SJSA1 (cell line): ENCODE results near the gene ARHGAP32. TPM values are rescaled to one million over a fixed set of nuclear protein-coding genes. Genes with fewer than 3 reads are reported as not detected.
"Not testable (repeated sequence)": the region's sequence is repeated elsewhere in the genome, so short reads cannot be mapped to it uniquely, and the experiment has no call there.

Experiments
- DNase-seq, 2 experiments: peaks; one replicate each; pipeline ENCODE4 v3.0.0-alpha.2; 2015 to 2020; ENCODE audit warnings: low spot score in 2 of 2, low read depth in 1 of 2
- H3K27ac ChIP-seq: fragments of 250-450 bp; sonication (Bioruptor Pico); 2 replicates; pipeline ENCODE4 v1.5.1; 2020; ENCODE audit warnings: mild to moderate bottlenecking, moderate library complexity
- H3K27me3 ChIP-seq: fragments of 250-450 bp; sonication (Bioruptor Pico); replicated peaks from 2 replicates; pipeline ENCODE4 v1.5.1; 2020; ENCODE audit warnings: mild to moderate bottlenecking, moderate library complexity
- H3K36me3 ChIP-seq: fragments of 250-450 bp; sonication (Bioruptor Pico); 2 replicates; pipeline ENCODE4 v1.5.1; 2020; ENCODE audit warnings: mild to moderate bottlenecking
- H3K4me1 ChIP-seq: fragments of 250-450 bp; sonication (Bioruptor Pico); replicated peaks from 2 replicates; pipeline ENCODE4 v1.6.1; 2021; ENCODE audit warnings: mild to moderate bottlenecking
- H3K4me3 ChIP-seq: fragments of 250-450 bp; sonication (Bioruptor Pico); 2 replicates; pipeline ENCODE4 v1.5.1; 2020; ENCODE audit warnings: mild to moderate bottlenecking
- H3K9me3 ChIP-seq: fragments of 250-450 bp; sonication (Bioruptor Pico); replicated peaks from 2 replicates; pipeline ENCODE4 v1.5.1; 2020; ENCODE audit warnings: mild to moderate bottlenecking
- total RNA-seq: library from RNA; depleted of rRNA; stranded (reverse); fragments of >200 nt; shearing (Covaris generic); gene quantifications from 2 replicates; pipeline ENCODE4 v1.2.3, GENCODE V29; 2014

Gene ARHGAP32
- total RNA-seq, 1 experiment from 2014 or later = 3.3 TPM

DNA sequence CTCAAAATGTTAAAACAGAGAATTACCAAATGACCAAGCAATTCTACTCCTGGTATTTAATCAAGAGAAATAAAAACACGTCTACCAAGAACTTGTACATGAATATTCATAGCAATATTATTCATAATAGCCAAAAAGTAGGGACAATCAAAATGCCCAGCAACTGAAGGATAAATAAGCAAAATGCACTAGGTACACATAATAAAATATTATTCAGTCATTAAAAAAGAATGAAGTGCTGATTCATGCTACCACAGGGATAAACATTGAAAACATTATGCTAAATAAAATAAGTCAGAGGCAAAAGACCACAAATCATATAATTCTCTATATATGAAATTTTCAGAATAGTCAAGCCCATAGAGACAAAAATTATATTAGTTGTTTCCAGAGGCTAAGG is 24.8 kb downstream of the ARHGAP32 start:
- Histone ChIP-seq H3K27ac (no peak overlapping the region), H3K36me3 (no peaks in the 10 kb centered on the region), H3K4me1 (no peaks in the 10 kb centered on the region), H3K9me3 (no peaks in the 10 kb centered on the region), H3K27me3 (no peaks in the 10 kb centered on the region), H3K4me3 (no peak overlapping the region)
- DNase-seq = no peak

DNA sequence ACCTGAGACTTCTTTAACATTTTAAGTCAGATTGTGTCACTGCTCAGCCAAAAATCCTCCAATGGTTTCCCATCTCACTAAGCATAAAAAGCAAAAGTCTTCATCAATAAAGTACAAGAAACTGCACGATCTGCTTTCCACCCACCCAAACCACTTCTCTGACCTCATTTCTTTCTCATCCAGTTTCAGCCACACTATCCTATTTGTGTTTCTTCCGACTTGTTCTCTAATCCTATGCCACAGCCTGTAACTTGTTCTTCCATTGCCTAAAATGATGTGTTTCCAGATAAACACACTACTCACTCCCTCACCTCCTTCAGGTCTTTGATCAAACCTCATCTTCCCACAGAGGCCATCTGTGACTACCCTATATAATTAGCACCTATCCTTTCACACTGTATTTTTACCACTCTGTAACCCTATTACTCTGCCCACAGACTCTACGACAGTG is 28.4 kb downstream of the ARHGAP32 start:
- no peaks in the 10 kb centered on the region for H3K36me3 ChIP-seq
- H3K27me3 ChIP-seq = no peaks in the 10 kb centered on the region
- H3K4me1 ChIP-seq = no peaks in the 10 kb centered on the region
- no peak for DNase-seq
- no peak overlapping the region for H3K27ac ChIP-seq
- H3K9me3 ChIP-seq = no peaks in the 10 kb centered on the region
- no peak overlapping the region for H3K4me3 ChIP-seq

DNA sequence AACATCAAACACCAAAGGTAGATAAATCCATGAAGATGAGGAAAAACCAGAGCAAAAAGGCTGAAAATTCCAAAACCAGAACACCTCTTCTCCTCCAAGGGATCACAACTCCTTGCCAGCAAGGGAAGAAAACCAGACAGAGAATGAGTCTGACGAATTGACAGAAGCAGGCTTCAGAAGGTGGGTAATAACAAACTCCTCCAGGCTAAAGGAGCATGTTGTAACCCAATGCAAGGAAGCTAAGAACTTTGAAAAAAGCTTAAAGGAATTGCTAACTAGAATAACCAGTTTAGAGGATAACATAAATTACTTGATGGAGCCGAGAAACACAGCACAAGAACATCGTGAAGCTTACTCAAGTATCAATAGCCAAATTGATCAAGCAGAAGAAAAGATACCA is 35.0 kb downstream of the ARHGAP32 start:
- H3K27ac ChIP-seq, H3K9me3 ChIP-seq, H3K36me3 ChIP-seq, H3K4me1 ChIP-seq, H3K4me3 ChIP-seq, DNase-seq, H3K27me3 ChIP-seq: not testable (repeated sequence)

DNA sequence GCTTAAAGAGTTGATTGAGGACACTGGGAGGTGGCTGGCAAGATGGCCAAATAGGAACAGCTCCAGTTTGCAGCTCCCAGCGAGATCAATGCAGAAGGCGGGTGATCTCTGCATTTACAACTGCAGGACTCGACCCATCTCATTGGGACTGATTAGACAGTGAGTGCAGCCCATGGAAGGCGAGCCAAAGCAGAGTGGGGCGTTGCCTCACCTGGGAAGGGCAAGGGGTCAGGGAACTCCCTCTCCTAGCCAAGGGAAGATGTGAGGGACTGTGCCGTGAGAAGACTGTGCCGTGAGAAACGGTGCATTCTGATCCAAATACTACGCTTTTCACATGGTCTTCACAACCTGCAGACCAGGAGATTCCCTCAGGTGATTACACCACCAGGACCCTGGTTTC is 36.4 kb downstream of the ARHGAP32 start:
- no peaks in the 10 kb centered on the region for H3K9me3 ChIP-seq
- no peaks in the 10 kb centered on the region for H3K36me3 ChIP-seq
- no peak overlapping the region for H3K27ac ChIP-seq
- no peaks in the 10 kb centered on the region for H3K4me1 ChIP-seq
- DNase-seq = no peak
- no peak overlapping the region for H3K4me3 ChIP-seq
- H3K27me3 ChIP-seq = no peaks in the 10 kb centered on the region

DNA sequence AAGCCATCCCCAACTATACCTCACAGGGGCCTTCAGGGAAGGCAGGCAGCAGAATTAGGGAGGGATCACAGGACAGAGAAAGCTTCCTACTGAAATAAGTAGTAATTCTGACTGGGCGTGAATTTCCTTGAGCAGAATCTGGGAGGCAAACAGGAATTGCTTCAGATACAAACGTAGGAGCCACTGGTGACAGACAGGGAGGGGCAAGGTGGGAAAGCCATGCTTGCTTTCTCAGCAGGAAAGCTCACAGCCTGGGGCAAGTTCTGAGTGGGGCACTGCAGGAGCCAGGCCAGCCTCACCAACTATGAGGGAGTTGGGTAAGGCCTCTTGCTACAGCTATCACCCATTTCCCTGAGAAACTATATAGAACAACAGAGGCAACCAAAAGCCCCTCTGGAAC is 43.6 kb downstream of the ARHGAP32 start:
- DNase-seq = no peak
- no peaks in the 10 kb centered on the region for H3K27me3 ChIP-seq
- H3K9me3 ChIP-seq = no peaks in the 10 kb centered on the region
- H3K27ac ChIP-seq = no peak overlapping the region
- H3K36me3 ChIP-seq = no peaks in the 10 kb centered on the region
- no peak overlapping the region for H3K4me3 ChIP-seq
- H3K4me1 ChIP-seq = peaks cover 13% of the 10 kb centered on the region

DNA sequence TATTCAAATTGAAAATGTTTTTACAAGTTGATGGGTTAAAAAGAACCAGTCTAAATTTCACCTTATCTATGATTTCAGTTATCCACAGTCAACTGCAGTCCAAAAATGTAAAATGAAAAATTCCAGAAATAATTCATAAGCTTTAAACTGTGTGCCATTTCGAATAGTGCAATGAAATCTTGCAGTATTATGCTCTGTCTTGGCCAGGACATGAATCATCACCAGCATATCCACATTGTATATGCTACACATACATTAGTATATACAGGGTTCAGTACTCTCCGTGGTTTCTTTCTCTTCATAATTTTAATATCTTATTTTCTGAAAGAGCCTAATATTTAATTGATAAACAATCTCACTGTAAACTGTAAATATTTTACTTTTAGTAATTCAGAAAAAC is 45.9 kb downstream of the ARHGAP32 start:
- Histone ChIP-seq H3K4me1 (peaks cover 14% of the 10 kb centered on the region), H3K4me3 (no peak overlapping the region), H3K9me3 (no peaks in the 10 kb centered on the region), H3K36me3 (no peaks in the 10 kb centered on the region), H3K27ac (no peak overlapping the region), H3K27me3 (no peaks in the 10 kb centered on the region)
- no peak for DNase-seq

DNA sequence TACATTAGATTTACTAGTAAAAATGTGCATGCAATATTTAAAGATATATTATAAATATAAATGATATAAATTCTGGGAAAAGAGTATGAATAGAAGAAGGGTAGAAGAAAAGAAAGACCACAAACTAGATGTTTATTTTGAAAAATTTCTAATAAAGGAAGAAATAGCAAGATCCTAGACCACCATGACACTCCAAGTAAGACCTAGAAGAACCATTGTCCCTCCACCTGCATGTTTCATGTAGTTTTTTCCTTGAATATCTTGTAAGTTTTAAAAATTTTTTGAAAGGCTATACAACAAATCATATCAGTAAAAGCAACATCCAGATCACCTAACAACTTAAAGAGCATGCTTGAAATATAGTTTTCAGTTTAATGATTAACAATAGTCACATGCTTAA is 46.8 kb downstream of the ARHGAP32 start:
- peaks cover 14% of the 10 kb centered on the region for H3K4me1 ChIP-seq
- H3K36me3 ChIP-seq = no peaks in the 10 kb centered on the region
- DNase-seq = no peak
- H3K27ac ChIP-seq = no peak overlapping the region
- no peaks in the 10 kb centered on the region for H3K9me3 ChIP-seq
- H3K4me3 ChIP-seq = no peak overlapping the region
- H3K27me3 ChIP-seq = no peaks in the 10 kb centered on the region

DNA sequence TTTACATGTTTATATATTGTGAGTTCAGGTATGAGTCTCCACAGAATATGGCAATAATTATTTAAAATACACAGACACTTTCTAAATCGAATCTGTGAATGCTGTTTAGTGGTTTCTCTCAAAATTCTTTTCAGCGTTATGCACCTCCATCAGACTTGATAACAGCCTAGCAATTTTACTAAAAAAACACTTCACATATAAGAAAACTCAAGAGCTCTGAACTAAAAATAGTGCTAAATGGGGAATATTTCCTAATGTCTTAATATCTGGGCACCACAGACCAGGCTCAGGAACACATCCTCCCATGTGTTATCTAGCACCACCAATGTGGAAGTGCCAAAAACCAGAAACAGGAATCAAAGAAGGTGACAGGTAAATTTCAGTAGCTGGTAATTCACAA is 47.9 kb downstream of the ARHGAP32 start:
- H3K36me3 ChIP-seq = no peaks in the 10 kb centered on the region
- DNase-seq = peak in 1 of 2 experiments; percentile 6
- no peak overlapping the region for H3K4me3 ChIP-seq
- H3K4me1 ChIP-seq = peaks cover 14% of the 10 kb centered on the region
- H3K27me3 ChIP-seq = no peaks in the 10 kb centered on the region
- no peaks in the 10 kb centered on the region for H3K9me3 ChIP-seq
- H3K27ac ChIP-seq = peak overlapping the region; percentile 94

DNA sequence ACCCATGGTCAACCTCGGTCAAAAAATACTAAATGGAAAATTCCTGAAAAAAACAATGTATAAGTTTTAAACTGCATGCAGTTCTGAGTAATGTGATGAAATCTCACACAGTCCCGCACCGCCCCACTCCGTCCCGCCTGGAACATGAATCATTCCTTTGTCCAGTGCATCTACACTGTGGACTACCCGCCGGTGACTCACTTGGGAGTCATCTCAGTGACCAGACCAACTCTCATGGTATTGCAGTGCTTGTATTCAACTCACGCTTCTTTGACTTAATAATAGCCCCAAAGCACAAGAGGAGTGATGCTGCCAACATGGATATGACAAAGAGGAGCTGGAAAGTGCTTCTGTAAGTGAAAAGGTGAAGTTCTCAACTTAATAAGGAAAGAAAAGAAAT is 48.8 kb downstream of the ARHGAP32 start:
- Histone ChIP-seq H3K4me3 (no peak overlapping the region), H3K4me1 (peaks cover 14% of the 10 kb centered on the region), H3K36me3 (no peaks in the 10 kb centered on the region), H3K9me3 (no peaks in the 10 kb centered on the region), H3K27me3 (no peaks in the 10 kb centered on the region), H3K27ac (peak overlapping the region; percentile 94)
- DNase-seq = peak; percentile 82 to 93

DNA sequence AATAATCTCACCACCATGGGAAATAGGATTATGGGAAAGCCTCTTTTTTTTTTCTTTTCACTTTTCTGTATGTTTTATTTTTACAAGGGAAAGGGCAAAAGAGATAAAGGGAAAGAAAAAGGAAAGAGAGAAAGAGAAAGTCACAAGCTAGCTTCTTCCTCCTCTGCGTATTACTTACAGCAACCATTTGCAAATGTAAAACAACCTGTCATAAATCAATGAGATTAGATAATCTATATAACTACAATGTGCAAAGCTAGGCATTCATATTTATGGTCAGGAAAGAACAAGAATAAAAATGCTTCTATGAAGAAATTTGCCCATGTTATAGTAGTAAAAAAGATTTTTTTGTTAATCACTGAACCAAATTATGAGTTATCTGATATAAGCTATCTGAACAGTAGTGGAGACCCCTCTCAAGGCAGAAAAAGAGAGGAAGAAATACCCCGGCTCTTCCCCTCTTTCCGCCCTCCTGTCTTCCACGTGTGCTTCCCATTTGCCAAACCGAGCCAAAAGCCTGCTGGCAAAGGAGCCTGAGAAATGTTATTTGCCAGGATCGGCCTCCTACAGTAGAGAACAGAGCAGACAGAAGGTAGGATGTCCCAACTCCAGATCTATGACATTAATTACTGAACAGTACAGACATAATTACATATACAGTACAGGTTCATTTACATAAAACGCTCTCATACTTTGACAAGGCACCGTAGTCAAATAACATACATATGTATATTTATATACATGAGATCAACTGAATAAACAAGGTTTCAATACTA is 50.2 kb downstream of the ARHGAP32 start:
- Histone ChIP-seq H3K27me3 (no peaks in the 10 kb centered on the region), H3K4me1 (peaks cover 14% of the 10 kb centered on the region), H3K27ac (peak overlapping the region; percentile 94; the same call in 1 of the 2 replicates), H3K9me3 (no peaks in the 10 kb centered on the region), H3K4me3 (no peak overlapping the region), H3K36me3 (no peaks in the 10 kb centered on the region)
- no peak for DNase-seq

DNA sequence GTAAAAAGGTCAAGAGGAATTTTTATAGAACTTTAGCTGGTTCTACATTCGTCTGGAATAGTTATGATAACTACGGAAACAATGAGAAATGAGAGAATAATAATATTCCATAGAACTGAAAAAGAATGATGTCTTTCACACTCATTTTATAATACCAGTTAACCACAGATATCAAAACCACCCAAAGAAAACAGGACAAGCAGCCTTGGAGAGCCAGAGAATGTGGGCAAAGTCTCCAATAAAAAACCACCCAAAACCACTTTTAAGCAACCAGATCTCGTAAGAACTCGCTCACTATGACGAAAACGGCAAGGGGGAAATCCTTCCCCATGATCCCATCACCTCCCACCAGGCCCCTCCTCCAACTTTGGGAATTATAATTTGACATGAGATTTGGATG is 60.8 kb downstream of the ARHGAP32 start:
- Histone ChIP-seq H3K4me1 (no peaks in the 10 kb centered on the region), H3K4me3 (no peak overlapping the region), H3K36me3 (no peaks in the 10 kb centered on the region), H3K9me3 (no peaks in the 10 kb centered on the region), H3K27ac (no peak overlapping the region), H3K27me3 (no peaks in the 10 kb centered on the region)
- no peak for DNase-seq

DNA sequence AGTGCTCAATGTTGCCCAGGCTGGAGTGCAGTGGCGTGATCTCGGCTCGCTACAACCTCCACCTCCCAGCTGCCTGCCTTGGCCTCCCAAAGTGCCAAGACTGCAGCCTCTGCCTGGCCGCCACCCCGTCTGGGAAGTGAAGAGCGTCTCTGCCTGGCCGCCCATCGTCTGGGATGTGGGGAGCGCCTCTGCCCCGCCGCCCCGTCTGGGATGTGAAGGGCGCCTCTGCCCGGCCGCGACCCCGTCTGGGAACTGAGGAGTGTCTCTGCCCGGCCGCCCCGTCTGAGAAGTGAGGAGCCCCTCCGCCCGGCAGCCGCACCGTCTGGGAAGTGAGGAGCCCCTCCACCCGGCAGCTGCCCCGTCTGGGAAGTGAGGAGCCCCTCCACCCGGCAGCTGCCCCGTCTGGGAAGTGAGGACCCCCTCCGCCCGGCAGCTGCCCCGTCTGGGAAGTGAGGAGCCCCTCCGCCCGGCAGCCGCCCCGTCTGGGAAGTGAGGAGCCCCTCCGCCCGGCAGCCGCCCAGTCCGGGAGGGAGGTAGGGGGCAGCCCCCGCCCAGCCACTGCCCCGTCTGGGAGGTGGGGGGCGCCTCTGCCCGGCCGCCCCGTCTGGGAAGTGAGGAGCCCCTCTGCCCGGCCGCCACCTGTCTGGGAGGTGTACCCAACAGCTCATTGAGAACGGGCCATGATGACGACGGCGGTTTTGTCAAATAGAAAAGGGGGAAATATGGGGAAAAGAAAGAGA is 63.1 kb downstream of the ARHGAP32 start:
- not testable (repeated sequence) for H3K4me1 ChIP-seq, H3K9me3 ChIP-seq, DNase-seq, H3K27me3 ChIP-seq, H3K4me3 ChIP-seq, H3K27ac ChIP-seq, H3K36me3 ChIP-seq

DNA sequence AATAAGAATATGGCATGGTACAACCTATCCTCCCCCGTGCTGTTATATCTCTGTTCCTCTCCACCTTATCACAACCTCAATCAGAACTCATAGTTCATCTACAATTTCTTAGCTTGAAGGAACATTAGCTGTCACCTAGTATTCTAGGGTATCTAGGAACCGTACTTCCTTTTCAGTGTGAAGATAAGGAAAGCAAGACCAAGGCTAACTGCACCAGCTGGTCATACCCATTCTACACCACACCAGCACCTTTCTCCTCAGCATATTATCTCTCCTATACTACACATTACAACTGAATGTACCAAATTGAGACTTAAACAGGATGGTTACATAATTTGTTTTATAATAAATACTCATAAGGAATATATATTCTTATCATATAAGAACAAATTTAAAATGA is 73.1 kb downstream of the ARHGAP32 start:
- H3K36me3 ChIP-seq = no peaks in the 10 kb centered on the region
- no peak for DNase-seq
- no peak overlapping the region for H3K27ac ChIP-seq
- H3K4me3 ChIP-seq = no peak overlapping the region
- H3K9me3 ChIP-seq = no peaks in the 10 kb centered on the region
- peaks cover 19% of the 10 kb centered on the region for H3K4me1 ChIP-seq
- H3K27me3 ChIP-seq = no peaks in the 10 kb centered on the region

DNA sequence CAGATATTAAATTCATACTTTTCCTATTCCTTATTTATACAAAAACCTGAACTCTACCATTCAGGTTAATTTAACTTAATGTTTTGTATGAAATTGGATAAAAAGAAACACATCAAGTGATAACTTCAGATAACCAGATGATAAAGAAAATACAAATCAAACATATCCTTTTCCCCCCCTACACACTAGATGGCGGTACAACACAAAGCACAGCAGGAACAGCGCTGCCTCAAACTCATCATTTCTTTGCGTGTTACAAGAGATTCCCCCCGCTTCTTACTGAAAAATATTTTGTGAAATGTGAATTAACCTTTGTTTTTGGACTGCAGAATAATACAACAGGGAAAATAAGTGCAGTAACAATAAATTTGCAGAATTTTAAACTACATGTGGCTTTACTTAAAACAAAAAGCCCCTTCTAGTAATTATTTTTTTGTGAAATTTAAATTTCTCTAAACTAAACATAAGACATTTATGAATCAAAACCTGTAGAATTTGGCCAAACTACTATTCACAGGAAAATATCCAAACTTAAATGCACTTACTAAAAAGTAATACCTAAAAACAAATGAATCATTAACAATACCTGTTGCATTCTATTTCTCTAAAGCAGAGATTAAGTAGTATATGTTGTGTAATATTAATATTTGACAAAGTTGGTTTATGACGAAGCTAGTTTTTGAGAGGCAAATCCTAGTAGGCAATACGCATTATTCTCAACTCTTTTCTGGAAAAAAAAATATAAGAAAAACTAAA is 74.4 kb downstream of the ARHGAP32 start:
- Histone ChIP-seq H3K9me3 (no peaks in the 10 kb centered on the region), H3K36me3 (no peaks in the 10 kb centered on the region), H3K4me1 (peaks cover 19% of the 10 kb centered on the region), H3K27ac (no peak overlapping the region), H3K27me3 (no peaks in the 10 kb centered on the region), H3K4me3 (no peak overlapping the region)
- peak in 1 of 2 experiments; percentile 49 for DNase-seq
